Nephron (organoid): ENCODE results near the gene DIDO1.

Experiments
- H3K27ac Mint-ChIP-seq, 3 experiments: 2 replicates each; pipeline ENCODE4 v1.8.0; 2020; ENCODE audit warnings: mixed read lengths in 3 of 3, mild to moderate bottlenecking in 2 of 3, moderate library complexity in 1 of 3
- H3K27me3 Mint-ChIP-seq: 2 replicates; pipeline ENCODE4 v1.8.0; 2021; ENCODE audit warnings: low read depth, mild to moderate bottlenecking, moderate library complexity, mixed read lengths
- H3K36me3 Mint-ChIP-seq: 2 replicates; pipeline ENCODE4 v1.8.0; 2020; ENCODE audit warnings: low read depth, mixed read lengths
- H3K4me1 Mint-ChIP-seq: 2 replicates; pipeline ENCODE4 v1.8.0; 2020; ENCODE audit warnings: mixed read lengths
- H3K4me3 Mint-ChIP-seq, 3 experiments: 2 replicates each; pipeline ENCODE4 v1.8.0; 2020; ENCODE audit warnings: mild to moderate bottlenecking in 3 of 3, mixed read lengths in 3 of 3, moderate library complexity in 2 of 3
- H3K9me3 Mint-ChIP-seq: 2 replicates; pipeline ENCODE4 v1.8.0; 2020; ENCODE audit warnings: mixed read lengths
- TF ChIP-seq, protein P1 (sequence below), 3 experiments: fragments of 200-600 bp; sonication (generic); IDR thresholded peaks; one replicate each; pipeline ENCODE4 v1.5.0; 2021; ENCODE audit warnings: antibody characterized with exemption in 3 of 3; ENCODE audit not compliant: unreplicated experiment in 3 of 3

Gene DIDO1

GRCh38 chr20:62887860-62888239, 38.5 kb downstream of the DIDO1 start:
- TF ChIP-seq, protein P1, sequence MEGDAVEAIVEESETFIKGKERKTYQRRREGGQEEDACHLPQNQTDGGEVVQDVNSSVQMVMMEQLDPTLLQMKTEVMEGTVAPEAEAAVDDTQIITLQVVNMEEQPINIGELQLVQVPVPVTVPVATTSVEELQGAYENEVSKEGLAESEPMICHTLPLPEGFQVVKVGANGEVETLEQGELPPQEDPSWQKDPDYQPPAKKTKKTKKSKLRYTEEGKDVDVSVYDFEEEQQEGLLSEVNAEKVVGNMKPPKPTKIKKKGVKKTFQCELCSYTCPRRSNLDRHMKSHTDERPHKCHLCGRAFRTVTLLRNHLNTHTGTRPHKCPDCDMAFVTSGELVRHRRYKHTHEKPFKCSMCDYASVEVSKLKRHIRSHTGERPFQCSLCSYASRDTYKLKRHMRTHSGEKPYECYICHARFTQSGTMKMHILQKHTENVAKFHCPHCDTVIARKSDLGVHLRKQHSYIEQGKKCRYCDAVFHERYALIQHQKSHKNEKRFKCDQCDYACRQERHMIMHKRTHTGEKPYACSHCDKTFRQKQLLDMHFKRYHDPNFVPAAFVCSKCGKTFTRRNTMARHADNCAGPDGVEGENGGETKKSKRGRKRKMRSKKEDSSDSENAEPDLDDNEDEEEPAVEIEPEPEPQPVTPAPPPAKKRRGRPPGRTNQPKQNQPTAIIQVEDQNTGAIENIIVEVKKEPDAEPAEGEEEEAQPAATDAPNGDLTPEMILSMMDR (IDR thresholded peaks at IDR 0.05; ENCODE audit: unreplicated experiment in 3 of 3), result no peak
- H3K4me3 Mint-ChIP-seq, result no peak overlapping the region
- H3K9me3 Mint-ChIP-seq, result no peaks in the 10 kb centered on the region
- H3K4me1 Mint-ChIP-seq, result peaks cover 14% of the 10 kb centered on the region
- no peak overlapping the region for H3K27ac Mint-ChIP-seq
- no peaks in the 10 kb centered on the region for H3K27me3 Mint-ChIP-seq
- peaks cover 61% of the 10 kb centered on the region for H3K36me3 Mint-ChIP-seq

GRCh38 chr20:62887152-62887859, 39.0 kb downstream of the DIDO1 start:
- H3K4me1 Mint-ChIP-seq, result peaks cover 14% of the 10 kb centered on the region
- TF ChIP-seq, protein P1 (IDR thresholded peaks at IDR 0.05; ENCODE audit: unreplicated experiment in 3 of 3), result no peak
- no peaks in the 10 kb centered on the region for H3K27me3 Mint-ChIP-seq
- H3K27ac Mint-ChIP-seq, result peak overlapping the region in 1 of 3 experiments; percentile 64
- no peaks in the 10 kb centered on the region for H3K9me3 Mint-ChIP-seq
- peaks cover 55% of the 10 kb centered on the region for H3K36me3 Mint-ChIP-seq
- H3K4me3 Mint-ChIP-seq, result no peak overlapping the region

- TF ChIP-seq, protein P1 (IDR thresholded peaks at IDR 0.05; ENCODE audit: unreplicated experiment in 3 of 3), result no peak
- peaks cover 9% of the 10 kb centered on the region for H3K4me1 Mint-ChIP-seq
- H3K9me3 Mint-ChIP-seq, result no peaks in the 10 kb centered on the region
- H3K36me3 Mint-ChIP-seq, result peaks cover 55% of the 10 kb centered on the region
- no peak overlapping the region for H3K27ac Mint-ChIP-seq
- H3K4me3 Mint-ChIP-seq, result no peak overlapping the region
- peaks cover 4% of the 10 kb centered on the region for H3K27me3 Mint-ChIP-seq
These were observed 39.6 kb downstream of the DIDO1 start for GRCh38 chr20:62886709-62887058.

GRCh38 chr20:62885896-62886708, 40.2 kb downstream of the DIDO1 start:
- no peaks in the 10 kb centered on the region for H3K9me3 Mint-ChIP-seq
- peaks cover 7% of the 10 kb centered on the region for H3K4me1 Mint-ChIP-seq
- H3K27ac Mint-ChIP-seq, result no peak overlapping the region
- H3K27me3 Mint-ChIP-seq, result peaks cover 4% of the 10 kb centered on the region
- TF ChIP-seq, protein P1 (IDR thresholded peaks at IDR 0.05; ENCODE audit: unreplicated experiment in 3 of 3), result no peak
- H3K4me3 Mint-ChIP-seq, result no peak overlapping the region
- H3K36me3 Mint-ChIP-seq, result peaks cover 55% of the 10 kb centered on the region

- Mint-ChIP-seq H3K4me1 (peaks cover 3% of the 10 kb centered on the region), H3K9me3 (no peaks in the 10 kb centered on the region), H3K27ac (no peak overlapping the region), H3K4me3 (no peak overlapping the region), H3K27me3 (peaks cover 4% of the 10 kb centered on the region), H3K36me3 (peaks cover 46% of the 10 kb centered on the region)
- TF ChIP-seq, protein P1 (IDR thresholded peaks at IDR 0.05; ENCODE audit: unreplicated experiment in 3 of 3), result no peak
These were observed 41.0 kb downstream of the DIDO1 start for GRCh38 chr20:62885046-62885895.
